ENCODE results near the gene HTR6. TPM values are rescaled to one million over a fixed set of nuclear protein-coding genes. Genes with fewer than 3 reads are reported as not detected.
"Not testable (repeated sequence)": the region's sequence is repeated elsewhere in the genome, so short reads cannot be mapped to it uniquely, and the experiment has no call there.

HTR6 gene
- not detected in 2 replicates for total RNA-seq

GRCh38 chr1:19664453-19665185 lies at the start of gene HTR6:
HTR6 (plus strand) TSS chr1:19664875; CDS start chr1:19665754, 879 bp downstream.
- intact Hi-C loops (cut with micrococcal nuclease), result no loop called here

GRCh38 chr1:19615438-19615837 lies 49.2 kb upstream of the HTR6 start:
- intact Hi-C loops (cut with micrococcal nuclease), result no loop called here

GRCh38 chr1:19616489-19616888 lies 48.2 kb upstream of the HTR6 start:
- intact Hi-C loops (cut with micrococcal nuclease), result no loop called here

- intact Hi-C loops (cut with micrococcal nuclease), result no loop called here
Measured at GRCh38 chr1:19617376-19617775, 47.3 kb upstream of the HTR6 start.

GRCh38 chr1:19618428-19618827 lies 46.2 kb upstream of the HTR6 start:
- intact Hi-C loops (cut with micrococcal nuclease), result no loop called here

- intact Hi-C loops (cut with micrococcal nuclease), result no loop called here
Measured at GRCh38 chr1:19619697-19620384, 44.8 kb upstream of the HTR6 start.

- intact Hi-C loops (cut with micrococcal nuclease), result no loop called here
Measured at GRCh38 chr1:19620786-19621185, 43.9 kb upstream of the HTR6 start.

GRCh38 chr1:19621274-19621950 lies 43.3 kb upstream of the HTR6 start:
- intact Hi-C loops (cut with micrococcal nuclease), result no loop called here

- intact Hi-C loops (cut with micrococcal nuclease), result no loop called here
Measured at GRCh38 chr1:19622204-19622603, 42.5 kb upstream of the HTR6 start.

- intact Hi-C loops (cut with micrococcal nuclease), result no loop called here
Measured at GRCh38 chr1:19623523-19623922, 41.2 kb upstream of the HTR6 start.

- intact Hi-C loops (cut with micrococcal nuclease), result no loop called here
Measured at GRCh38 chr1:19625291-19625937, 39.3 kb upstream of the HTR6 start.

GRCh38 chr1:19628879-19629278 lies 35.8 kb upstream of the HTR6 start:
- intact Hi-C loops (cut with micrococcal nuclease), result no loop called here

GRCh38 chr1:19629357-19629756 lies 35.3 kb upstream of the HTR6 start:
- intact Hi-C loops (cut with micrococcal nuclease), result no loop called here

GRCh38 chr1:19630192-19630591 lies 34.5 kb upstream of the HTR6 start:
- intact Hi-C loops (cut with micrococcal nuclease), result not testable (repeated sequence)

GRCh38 chr1:19630720-19631395 lies 33.8 kb upstream of the HTR6 start:
- intact Hi-C loops (cut with micrococcal nuclease), result no loop called here

- intact Hi-C loops (cut with micrococcal nuclease), result no loop called here
Measured at GRCh38 chr1:19632211-19632610, 32.5 kb upstream of the HTR6 start.

- intact Hi-C loops (cut with micrococcal nuclease), result no loop called here
Measured at GRCh38 chr1:19633106-19633505, 31.6 kb upstream of the HTR6 start.

- intact Hi-C loops (cut with micrococcal nuclease), result not testable (repeated sequence)
Measured at GRCh38 chr1:19635064-19635463, 29.6 kb upstream of the HTR6 start.

GRCh38 chr1:19635646-19636045 lies 29.0 kb upstream of the HTR6 start:
- intact Hi-C loops (cut with micrococcal nuclease), result no loop called here

GRCh38 chr1:19636065-19636464 lies 28.6 kb upstream of the HTR6 start:
- intact Hi-C loops (cut with micrococcal nuclease), result no loop called here

- intact Hi-C loops (cut with micrococcal nuclease), result not testable (repeated sequence)
Measured at GRCh38 chr1:19636749-19637148, 27.9 kb upstream of the HTR6 start.

Data from T-helper 1 cell treated with Interleukin-12 subunit alpha and Interleukin-12 subunit beta and Interleukin-4 antibody, amounts not matched to agents 30 ng/mL and 1 ng/mL, for 36 hours (primary cell).